ELF-1 (cell line): ENCODE data around the gene DNMT3A.

Experiments
- DNase-seq: peaks from one replicate; pipeline ENCODE4 v3.0.0-alpha.2; 2016; ENCODE audit warnings: low read depth, low spot score

DNMT3A gene

DNA sequence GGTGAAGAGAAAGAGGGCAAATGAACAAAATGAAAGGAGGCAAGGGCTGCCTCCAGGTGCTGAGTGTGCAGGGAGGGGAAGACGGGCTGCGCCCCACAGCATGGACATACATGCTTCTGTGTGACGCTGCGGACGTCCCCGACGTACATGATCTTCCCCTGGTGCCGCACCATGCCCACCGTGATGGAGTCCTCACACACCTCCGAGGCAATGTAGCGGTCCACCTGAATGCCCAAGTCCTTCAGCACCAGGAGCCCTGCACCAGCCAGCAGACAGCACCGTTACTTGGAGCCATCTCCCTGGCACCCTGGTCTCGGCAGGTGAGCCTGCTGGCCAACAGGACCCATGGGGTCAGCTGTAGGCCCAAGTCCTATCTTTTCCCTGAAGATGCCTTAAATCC, 100.3 kb downstream of the DNMT3A start:
- no peak for DNase-seq

DNA sequence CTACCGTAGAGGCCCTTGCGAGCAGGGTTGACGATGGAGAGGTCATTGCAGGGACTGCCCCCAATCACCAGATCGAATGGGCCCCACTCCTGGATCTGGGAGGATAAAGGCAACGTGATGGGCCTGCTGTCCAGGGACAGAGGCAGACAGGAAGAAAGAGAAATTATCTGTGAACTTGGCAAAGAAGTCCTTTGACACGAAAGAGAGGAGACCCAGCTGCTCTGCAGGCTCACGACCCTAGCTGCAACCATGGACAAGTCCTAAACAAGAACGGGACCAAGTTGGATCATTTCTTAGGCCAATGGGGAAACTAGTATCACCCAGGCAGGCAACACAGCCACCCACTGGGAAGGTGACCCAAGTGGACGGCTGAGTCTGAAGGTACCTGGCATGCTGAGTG, 101.1 kb downstream of the DNMT3A start:
- DNase-seq, result no peak

DNA sequence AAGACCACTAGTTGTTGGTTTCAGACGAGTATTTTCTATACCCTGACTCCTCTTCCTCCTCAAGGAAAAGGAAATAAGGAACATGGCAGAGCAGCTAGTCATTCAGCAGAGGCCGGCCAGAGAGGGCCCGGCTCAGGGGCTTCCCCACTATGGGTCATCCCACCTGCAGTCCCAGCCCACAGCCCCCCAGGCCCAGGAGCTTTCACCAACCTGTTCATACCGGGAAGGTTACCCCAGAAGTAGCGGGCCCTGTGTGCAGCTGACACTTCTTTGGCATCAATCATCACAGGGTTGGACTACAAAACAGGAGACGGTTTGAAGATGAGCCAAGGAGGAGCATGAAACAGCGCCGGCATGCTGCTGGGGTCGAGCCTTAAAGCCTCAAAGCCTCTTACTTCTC, 102.8 kb downstream of the DNMT3A start:
- no peak for DNase-seq

DNA sequence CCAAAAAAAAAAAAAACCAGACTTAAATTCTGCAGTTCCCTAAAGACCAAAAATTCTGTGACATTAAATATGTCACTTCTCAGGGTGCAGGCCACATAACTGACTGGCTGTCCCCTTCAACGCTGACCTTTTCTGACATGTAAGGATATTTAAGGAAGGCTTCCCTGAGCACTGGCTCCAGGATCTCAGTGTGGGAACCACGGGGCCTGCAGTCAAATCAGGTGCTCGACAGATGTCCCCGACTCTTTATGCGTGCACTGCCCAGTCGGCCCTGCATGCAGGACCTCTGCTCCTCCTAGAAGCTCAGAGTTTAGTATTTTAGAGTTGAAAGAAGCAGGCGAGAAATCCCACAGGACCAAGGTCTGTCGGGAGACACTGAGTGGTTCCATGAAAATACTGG, 104.0 kb downstream of the DNMT3A start:
- DNase-seq, result no peak

DNA sequence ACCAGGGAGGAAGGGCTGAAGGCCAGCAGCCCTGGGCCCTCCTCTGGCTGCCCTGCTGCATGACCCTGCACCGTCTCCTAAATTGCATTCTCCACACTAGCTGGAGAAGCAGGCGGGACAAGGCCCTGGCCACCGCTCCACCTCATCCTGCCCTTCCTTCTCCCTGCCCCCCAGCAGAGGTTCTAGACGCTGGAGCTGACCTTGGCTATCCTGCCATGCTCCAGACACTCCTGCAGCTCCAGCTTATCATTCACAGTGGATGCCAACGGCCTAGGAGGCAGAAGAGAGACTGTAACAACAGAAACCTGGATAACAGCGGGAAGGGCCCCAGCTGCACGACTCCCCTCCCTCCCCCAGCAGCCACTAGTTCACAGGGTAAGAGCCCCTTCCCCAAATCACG, 105.0 kb downstream of the DNMT3A start:
- no peak for DNase-seq

DNA sequence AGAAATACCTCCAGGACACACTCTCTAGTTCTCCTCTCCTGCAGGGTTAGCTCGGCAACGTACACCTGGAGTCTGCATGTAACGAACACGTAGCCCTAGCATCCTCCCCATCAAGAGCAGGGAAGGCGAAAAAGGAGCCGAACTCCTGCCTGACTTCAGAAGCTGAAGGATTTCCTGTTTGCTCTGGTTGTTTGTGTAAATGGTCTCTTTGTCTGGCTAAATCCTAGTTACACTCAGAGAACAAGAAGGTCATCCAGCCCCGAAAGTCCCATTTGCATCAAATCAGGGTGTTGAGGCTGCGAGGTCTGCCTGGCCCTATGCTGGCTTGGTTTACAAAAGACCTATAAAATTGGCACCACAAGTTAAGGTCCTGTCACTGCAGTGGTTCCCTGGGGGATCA, 107.0 kb downstream of the DNMT3A start:
- no peak for DNase-seq

DNA sequence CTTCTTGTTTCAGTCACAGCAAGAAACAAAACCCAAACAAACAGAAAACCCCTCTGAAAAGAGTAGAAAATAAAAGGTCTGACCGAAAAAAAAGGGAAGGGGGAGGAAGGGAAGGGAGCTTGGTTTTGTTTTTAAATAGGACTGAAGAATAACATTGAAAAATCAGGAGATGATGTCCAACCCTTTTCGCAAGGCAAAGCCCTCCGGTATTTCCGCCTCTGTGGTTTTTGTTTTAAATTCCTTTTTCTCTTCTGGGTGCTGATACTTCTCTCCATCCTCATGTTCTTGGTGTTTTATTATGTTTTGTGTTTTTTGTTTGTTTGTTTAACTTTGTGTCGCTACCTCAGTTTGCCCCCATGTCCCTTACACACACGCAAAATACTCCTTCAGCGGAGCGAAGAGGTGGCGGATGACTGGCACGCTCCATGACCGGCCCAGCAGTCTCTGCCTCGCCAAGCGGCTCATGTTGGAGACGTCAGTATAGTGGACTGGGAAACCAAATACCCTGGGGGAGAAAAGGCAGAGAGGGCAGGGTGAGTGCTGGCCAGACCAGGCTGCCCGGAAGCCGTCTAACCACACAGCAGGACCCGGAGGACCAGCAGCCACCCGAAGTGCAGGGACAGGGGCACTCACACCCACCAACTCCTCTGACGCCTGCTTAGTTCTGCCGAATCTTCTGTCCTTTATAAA, 107.7 kb downstream of the DNMT3A start:
- no peak for DNase-seq

DNA sequence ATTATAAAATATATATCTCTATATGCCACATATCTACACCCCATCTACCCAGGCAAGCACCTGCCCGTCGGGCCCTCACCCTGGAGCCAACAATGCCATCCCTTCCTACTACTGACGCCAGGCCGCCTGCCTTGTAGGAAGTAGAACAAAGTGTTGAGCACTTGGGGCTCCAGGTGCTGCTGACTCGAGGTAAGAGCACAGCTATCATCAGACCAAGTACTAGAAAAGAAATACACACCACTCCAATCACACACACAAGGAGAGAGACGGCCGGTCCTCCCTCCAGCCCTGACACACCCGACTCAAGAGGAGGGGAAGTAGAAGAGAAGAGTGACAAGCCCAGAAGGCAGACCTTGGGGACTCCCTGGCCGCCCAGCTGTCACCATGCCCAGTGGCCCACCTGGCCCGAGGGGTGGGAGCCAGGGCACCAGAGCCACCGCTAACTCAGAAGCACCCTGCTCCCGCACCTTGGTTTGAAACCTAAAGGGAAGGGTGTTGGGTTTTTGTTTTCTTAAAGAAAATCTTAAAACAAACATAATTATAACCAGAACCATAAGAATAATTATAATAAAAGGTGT, 109.4 kb downstream of the DNMT3A start:
- no peak for DNase-seq

DNA sequence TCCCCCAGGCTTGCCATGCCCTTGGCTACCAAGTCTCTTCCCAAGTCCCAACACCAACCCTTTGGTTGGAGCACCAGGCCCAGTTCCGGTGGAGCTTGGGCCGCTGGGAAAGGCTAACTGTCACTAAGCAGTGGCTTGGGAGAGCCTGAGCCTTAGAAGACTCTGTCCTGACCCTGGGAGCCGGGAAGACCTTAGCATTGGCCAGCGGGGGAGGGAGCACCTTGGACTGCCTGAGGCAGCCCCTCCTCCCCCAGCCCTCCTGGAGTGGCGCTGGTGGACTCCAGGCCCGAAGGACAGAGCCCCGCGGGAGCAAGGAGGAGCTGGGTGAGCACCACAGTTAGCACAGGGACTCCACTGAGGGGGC, 110.8 kb downstream of the DNMT3A start:
- peak; percentile 55 for DNase-seq

DNA sequence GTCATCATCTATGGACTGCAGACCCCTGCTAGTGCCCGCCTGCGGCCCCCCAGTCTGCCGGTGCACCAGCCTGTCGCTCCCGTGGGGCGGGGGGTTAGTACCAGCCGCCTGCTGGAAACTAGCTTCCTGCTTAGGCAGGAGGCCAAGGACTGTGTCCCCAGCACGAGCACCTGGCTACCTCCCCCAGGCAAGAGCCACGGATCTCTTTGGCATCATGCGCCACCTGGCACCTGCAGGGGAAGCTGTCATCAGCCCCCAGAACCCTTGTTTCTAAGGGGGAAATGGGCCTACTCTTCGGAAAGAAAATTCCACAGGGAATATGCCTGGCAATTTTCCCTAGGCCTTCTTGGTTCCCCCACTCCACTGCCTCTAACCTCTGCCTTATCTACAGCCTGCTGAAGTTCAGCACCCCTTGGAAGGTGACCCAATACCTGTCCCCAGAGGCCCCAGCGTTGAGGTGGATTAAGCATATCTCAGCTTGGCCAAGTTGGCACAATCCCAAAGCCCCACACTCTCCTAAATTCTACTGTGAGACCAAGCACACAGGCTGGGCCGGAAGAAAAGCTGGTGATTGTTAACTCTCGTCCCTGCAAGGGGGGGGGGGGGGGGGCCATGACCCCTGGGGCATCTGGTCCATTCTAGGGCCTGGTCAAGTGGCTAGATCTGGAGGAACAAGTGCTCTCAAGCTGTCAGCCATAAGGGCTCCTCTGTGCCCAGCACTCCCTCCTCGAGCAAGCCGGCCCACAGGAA, 111.4 kb downstream of the DNMT3A start:
- DNase-seq, result no peak

DNA sequence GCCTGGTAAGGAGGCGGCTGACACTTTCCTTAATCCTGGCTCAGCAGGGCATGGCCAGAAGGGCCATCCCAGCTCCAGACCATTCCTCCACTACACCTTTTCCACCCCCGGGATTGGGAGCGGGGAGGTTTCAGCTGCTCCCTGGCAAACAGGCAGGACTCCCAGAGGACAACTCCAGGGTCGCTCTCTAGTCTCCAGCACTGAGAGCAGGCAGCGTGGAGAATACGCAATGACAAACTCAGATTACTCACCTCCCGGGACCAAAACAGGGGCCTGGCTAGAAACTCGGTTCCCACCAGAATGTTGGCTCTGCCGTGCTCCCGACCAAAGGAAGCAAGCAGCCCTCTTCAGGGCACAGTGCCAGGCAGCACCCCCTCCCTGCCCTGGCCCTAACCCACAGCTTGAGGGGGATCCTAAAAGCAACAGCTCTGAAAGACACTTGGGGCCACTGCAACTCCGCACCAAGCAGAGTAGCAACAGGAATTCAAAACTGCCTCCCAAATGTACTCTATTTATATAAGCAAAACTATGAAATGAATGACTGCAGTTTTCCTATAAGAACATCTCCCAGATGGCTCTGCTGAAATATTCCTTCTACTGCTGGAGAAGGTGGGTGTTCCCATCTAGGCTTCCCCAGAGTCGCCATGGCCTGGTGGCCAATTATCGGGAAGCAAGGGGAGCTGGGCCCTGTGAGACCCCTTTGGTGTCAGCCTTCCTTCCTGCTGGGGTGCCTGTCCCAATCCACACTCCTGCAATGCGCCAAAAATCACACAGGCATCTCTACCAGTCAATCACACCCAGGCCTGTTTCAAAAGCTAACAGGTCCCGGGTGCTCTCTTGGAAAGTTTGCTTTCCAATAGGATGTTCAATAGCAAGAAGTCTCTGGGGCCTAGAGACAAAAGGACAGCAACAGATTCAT, 112.2 kb downstream of the DNMT3A start:
- DNase-seq, result no peak

DNA sequence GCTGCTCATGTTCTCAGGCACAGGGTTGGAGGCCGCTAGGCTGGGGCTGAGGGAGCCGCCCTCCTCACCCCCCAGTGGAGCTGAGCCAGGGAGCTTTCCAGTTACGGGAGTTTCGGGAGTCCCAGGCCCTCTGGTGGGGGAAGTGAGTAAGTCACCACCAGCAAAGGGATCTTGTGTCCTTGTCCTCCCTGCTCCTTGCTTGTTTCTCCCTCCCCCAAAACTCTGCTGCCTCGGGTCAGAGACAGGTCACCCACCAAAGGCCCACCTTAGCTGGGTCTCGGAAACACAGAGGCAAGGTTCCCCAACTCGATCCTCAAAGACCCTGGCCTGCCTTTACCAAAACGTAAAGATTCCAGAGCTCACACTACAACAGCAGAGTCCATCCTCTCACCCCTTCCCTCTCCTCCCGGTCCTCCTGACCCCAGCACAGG, 112.9 kb downstream of the DNMT3A start:
- DNase-seq, result peak; percentile 92

DNA sequence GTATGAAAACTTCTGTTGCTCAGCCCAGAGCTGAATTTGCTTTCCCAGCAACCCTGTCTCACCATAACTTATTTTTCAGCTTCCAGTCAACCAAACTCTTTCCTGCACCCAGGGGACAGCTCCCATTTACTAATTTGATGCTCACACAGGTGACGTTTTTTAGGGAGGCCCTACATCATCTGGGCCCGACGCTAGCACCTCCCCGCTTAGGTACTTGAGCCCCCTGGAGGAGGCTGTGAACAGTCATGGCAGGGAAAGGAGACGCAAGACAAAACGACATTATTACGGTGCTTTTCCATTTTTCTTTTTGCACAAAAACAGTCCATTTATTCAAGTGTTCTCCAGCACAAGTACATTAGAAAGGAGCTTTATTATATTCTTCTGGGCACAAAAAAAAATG, 114.1 kb downstream of the DNMT3A start:
- DNase-seq, result no peak

DNA sequence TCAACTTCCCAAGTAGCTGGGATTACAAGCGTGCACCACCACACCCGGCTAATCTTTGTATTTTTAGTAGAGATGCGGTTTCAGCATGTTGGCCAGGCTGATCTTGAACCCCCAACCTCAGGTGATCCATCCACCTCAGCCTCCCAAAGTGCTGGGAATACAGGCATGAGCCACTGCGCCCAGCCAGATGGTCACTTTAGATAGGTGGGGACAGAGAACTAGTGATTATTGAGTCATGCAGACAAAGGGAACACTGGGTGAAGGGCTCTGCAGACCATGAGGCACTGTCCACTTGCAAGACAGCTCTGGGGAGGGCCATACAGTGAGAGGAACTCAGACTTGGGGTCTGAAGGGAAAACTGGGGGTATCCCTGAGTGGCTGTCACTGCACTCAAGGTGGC, 114.9 kb downstream of the DNMT3A start:
- no peak for DNase-seq

DNA sequence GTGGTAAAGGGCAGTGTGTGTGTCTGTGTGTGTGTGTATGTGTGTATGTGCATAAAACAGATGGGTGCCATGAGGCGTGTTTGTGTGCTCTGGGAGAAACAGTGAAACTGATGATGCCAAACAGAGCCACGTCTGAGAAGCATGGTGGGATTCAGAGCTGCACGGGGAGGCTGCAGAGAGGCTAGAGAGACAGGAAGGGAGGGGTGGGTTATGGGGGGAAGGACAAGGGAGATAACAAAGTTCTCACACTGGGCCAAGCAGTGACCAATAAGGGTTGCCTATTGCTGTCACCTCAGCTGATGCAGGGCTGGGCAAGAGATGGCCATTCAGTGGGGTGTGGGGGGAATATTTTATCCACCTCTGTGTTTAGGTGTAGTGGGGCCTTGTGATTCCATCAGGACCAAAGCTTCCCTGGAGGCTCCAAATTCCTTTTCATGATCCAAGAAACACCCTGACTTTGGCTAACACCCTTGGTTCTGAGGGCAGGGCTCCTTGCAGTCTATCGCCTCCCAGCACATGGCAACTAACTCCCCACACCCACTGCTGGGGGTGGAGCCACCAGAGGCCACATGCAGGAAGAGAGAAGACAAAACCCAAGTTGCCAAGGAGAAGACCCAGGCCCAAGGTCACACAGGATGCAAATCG, 119.1 kb downstream of the DNMT3A start:
- no peak for DNase-seq

DNA sequence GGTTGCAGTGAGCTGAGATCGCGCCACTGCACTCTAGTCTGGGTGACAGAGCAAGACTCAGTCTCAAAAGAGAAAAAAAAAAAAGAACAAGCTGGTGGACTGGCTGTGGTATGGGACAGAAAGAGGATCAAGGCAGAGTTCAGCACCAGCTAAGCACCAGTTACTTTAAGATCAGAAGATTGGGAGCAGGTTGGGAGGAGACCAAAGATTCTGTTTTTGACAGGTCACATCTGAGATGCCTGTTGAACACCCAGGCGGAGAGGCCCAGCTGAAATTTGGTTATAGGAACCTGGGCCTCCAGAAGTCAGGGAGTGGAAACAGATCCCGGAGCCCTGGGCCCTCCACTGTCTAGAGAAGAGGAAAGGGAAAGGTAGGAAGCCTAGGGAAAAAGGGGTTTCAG, 120.1 kb downstream of the DNMT3A start:
- no peak for DNase-seq

DNA sequence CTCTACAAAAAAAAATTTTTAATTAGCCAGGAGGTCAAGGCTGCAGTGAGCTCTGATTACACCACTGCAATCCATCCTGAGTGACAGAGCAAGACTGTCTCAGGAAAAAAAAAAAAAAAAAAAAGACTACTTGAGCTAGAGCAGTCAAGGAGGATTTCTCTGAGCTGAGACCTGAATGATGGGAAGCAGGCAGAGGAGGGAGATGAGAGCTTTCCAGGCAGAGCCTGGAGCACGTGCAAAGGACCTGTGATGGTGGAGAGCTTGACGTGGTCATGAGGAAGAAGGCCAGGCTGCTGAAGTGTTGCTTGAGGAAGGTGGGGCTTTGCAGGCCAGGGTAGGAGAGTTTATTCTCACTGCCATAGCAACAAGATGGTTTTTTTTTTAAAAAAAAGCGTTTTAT, 121.4 kb downstream of the DNMT3A start:
- no peak for DNase-seq

DNA sequence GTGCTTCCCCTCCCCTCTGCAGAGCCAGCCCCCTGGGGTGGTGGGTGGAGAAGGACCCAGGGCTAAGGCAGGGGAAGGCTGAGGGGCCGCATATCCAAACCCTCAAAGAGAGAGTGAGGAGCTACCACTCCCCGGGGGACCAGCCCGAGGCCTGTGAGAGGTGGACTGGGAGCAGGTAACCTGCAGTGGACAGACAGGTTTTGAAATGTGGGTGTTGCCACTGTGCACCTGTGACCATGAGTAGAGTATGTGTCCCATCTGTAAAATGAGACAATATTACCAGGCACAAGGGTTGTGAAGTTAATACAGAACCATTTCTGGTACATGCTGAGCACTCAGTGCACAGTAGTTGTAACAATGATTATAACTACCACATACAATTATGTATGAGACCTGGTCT, 122.1 kb downstream of the DNMT3A start:
- no peak for DNase-seq

DNA sequence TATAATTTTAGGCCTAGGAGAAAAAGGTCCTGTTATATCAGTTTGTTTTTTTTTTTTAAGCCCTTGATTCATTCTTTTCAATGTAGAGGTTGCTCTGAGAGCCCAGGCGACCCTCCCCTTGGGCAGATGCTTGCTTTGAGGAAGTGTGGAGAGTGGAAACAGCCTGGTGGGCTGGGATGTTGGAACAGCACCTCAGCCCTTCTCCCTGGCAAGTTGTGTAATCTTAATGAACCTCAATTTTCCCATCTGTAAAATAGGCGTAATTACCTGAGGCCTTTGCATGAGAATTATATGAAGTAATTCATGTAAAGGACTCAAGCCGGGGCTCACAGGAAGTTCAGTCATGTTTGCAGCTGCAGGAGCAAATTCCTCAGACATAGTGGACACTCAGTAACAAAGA, 123.6 kb downstream of the DNMT3A start:
- no peak for DNase-seq

DNA sequence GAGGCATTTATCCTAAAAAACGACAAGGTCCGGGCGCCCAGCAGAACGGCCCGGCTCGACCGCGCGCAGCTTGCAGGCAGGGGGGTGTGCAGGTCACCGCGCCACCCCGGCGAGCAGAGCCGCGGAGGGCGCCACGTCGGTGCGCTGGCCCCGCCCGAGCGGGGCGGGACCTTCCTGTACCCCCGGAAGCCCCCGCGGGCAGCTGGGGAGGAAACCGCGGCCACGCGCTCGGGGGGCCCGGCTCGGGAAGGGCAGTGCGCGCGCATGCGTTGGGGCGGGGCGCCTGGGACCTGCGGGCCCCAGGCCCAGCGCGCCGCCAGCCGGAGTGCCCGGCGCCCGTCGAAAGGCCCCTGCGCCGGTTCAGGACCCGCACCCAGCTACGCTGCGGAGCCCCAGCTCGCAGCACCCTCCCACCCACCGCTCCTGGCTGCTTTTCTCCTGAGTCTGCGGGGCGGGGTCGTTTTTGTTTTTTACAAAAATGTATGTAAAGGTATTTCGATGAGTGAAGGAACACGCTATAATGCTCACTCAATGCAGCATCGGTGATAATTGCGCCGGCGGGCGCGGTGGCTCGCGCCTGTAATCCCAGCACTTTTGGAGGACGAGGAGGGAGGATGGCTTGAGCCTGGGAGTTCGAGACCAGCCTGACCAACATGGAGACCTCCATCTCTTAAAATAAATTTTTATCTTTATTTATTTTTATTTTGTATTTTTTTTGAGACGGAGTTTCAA, 125.6 kb downstream of the DNMT3A start:
- peak; percentile 88 for DNase-seq

DNA sequence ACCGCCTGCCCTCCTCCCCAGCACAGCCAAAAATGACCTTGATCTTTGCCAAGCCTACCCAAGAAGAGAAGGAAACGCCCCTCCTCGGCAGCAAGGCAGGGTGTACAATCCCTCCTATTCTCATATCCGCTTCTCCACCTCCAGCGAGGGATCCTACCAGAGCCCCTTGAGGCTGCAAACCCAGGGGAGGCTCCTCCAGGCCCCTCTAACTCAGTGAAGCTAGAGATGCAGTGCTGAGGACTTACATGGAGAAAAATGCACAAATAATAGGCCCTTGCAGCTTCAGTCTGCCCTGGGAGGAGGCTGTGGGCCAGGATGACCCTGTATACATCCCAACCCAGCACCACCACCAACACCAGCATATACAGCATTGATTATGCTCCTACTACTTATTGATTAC, 126.5 kb downstream of the DNMT3A start:
- DNase-seq, result no peak
